Fibroblast of lung (primary cell): ENCODE data around the gene CACNA1F.

ENCODE experiments used
- EZH2 ChIP-seq: IDR thresholded peaks from 2 replicates; pipeline ENCODE4 v1.5.1; 2012; ENCODE audit warnings: low read length, control low read depth, mild to moderate bottlenecking; ENCODE audit errors: missing control alignments
- TF ChIP-seq, protein P1 (sequence below), 2 donors: IDR thresholded peaks in 1 of 2; conservative IDR thresholded peaks in 1 of 2; 1 replicate in 1 of 2; 2 replicates in 1 of 2; pipeline ENCODE4 v1.5.1; 2011 to 2012; ENCODE audit warnings: low read length in 2 of 2, control low read depth in 1 of 2, inconsistent platforms in 1 of 2, low read depth in 1 of 2, mild to moderate bottlenecking in 1 of 2

GRCh38 chrX:49186125-49187027 lies 46.8 kb downstream of the CACNA1F start, which contains the start of gene PRICKLE3:
- TF ChIP-seq, protein P1, sequence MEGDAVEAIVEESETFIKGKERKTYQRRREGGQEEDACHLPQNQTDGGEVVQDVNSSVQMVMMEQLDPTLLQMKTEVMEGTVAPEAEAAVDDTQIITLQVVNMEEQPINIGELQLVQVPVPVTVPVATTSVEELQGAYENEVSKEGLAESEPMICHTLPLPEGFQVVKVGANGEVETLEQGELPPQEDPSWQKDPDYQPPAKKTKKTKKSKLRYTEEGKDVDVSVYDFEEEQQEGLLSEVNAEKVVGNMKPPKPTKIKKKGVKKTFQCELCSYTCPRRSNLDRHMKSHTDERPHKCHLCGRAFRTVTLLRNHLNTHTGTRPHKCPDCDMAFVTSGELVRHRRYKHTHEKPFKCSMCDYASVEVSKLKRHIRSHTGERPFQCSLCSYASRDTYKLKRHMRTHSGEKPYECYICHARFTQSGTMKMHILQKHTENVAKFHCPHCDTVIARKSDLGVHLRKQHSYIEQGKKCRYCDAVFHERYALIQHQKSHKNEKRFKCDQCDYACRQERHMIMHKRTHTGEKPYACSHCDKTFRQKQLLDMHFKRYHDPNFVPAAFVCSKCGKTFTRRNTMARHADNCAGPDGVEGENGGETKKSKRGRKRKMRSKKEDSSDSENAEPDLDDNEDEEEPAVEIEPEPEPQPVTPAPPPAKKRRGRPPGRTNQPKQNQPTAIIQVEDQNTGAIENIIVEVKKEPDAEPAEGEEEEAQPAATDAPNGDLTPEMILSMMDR (conservative IDR thresholded peaks at IDR 0.05 in 1 of 2, IDR thresholded peaks at IDR 0.05 in 1 of 2; ENCODE audit: low read depth in 1 of 2, low read length in 2 of 2) = peak; percentile 16 to 26
- TF ChIP-seq EZH2 = no peak
